Cortex of kidney (tissue), 1 donor: ENCODE data around the gene CHRM4.

Source experiments
- DNase-seq: peaks from one replicate; lab custom pipeline; 2025; lab: John Stamatoyannopoulos, UW

CHRM4 gene

DNA sequence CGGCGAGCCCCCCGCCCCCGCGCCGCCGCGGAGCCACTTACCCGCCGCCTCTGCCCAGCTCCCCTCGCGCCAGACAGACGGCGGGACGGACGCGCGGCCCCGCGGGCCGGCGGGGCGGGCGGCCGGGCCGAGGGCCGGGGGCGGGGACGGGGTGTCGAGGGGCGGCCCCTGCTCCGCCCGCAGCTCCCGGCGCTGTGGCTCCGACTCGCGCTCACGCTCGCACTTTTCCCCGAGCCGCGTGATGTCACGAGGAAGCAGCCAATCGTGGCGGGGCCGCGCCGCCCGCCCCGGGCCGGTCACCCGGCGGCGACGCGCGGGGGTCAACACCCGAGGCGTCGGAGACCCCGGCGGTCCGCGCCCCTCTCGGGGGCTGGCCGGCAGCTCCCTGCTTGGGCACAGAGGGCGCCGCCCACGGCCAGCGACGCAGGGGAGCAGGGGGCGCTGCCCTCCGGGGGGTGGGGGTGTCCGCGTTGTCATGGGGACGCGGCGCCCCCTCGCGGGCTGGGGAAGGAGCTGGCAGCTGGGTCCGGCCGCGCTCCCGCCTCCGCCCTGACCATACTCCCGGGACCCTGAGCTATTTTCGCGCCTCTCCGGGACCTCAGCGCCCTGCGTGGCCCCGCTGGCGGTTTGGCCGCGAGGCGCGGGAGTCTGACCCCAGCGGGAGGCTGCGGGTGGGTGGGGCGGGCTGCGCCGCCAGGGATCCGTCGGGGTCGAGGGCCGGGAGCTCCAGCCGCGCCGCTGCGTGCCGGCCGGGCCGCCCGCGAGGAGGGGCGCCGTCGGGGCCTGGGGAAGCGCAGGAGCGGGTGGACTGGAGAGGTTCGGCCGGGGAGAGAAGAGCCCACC, at the start of gene CHRM4:
Gene CHRM4, minus strand, starts transcription at position 199 of the 843 bp plus-strand sequence. CDS start 5,219 bp downstream, outside the sequence.
- DNase-seq, result no peak

GRCh38 chr11:46438211-46438610, 46.6 kb upstream of the CHRM4 start:
- no peak for DNase-seq

DNA sequence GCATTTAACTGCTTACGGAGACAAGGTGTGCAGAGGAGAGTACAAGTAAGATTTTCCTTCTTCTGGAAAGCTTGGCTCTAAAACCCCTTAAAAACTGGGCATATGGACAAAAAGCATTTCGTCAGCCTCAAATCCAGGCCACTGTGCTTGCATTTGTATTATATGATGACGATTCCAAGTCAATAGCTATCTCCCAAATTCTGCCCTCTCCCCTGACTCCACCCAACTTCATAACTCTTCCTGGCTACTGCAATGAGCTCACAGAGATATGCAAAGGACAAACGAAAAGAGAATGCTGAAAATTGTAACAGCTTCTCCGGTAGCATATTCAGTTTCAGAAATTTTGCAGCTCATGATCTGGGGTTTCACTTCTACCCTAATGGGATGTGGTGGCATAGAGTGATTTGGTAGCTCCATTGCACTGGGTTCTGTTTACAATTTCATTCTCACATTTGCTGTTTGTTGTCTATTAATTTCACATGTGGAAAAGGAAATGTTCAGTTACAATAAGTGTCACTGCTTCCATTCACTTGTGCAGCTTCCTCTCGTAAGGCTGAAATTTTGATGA, 45.6 kb upstream of the CHRM4 start:
- no peak for DNase-seq

GRCh38 chr11:46436113-46436512, 44.5 kb upstream of the CHRM4 start:
- DNase-seq, result no peak

DNA sequence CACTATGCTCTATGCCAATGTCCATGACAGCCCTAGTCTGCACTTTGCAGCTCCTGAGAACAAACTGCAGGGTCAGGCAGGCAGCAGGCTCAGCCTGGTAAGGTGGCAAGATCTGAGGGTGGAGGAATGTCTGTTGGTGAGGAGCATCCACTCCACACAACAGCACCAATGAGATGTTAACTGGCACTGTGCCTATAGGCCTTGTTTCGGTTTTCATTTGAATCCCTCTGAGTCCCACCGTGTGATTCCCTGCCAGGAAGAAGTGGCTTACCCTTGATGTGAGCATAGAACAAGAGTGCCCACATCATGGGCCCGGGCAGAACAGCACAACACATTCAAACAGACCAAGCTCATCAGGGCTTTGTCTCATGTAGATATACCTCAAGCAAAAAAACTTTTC, 44.1 kb upstream of the CHRM4 start:
- DNase-seq, result no peak

DNA sequence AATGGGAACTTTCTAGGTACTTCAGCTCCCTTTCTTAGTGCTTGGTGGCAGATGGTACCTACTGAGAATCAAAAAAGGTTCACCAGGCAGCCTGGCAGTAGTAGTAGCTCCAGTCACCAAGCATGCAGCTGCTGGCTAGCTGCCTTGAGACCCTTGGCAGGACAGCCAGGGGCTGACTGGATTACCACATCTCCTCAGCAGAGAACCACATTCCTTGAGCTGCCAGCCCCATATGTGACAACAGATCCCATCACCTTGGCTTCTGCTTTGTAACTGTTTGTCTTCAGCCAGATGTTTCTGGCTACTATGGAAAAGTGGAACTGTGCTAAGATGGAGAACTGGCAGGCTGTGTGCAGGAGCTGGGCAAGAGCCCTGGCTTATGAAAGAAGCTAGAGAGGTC, 39.6 kb upstream of the CHRM4 start:
- no peak for DNase-seq

DNA sequence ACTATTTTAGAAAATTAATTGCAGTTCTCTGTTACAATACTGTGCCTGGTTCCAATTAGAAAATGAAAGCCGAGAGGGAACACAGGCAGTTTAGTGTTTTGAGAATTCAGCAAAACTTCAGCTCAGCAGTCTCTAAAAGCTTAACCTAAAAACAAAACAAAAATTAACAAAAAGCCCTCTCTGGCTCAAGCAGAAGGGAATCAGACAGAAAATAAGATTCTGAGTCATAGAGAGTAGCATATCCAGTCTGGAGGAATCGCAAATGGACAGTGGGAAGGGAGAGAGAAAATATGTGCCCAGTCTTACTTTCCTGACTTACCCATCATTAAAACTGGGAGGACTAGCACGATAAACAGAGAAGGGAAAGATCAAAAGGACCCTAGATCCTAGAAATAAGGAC, 38.1 kb upstream of the CHRM4 start:
- no peak for DNase-seq

DNA sequence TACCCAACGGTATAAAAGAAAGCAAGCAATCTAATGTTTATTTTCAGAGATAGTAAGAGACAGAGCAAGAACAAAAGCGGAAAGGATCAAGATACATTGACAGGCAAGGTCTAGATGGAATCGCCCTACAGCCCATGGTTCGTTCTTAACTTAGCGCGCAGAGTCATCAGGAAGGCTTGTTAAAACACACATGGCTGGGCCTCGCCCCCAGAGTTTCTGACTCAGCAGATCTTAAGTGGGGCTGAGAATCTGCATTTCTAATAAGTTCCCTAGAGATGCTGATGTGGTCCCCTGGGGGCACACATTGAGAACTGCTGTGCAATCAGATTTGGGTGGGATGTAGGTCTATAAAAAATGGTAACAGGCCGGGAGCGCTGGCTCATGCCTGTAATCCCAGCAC, 35.8 kb upstream of the CHRM4 start:
- DNase-seq, result no peak

DNA sequence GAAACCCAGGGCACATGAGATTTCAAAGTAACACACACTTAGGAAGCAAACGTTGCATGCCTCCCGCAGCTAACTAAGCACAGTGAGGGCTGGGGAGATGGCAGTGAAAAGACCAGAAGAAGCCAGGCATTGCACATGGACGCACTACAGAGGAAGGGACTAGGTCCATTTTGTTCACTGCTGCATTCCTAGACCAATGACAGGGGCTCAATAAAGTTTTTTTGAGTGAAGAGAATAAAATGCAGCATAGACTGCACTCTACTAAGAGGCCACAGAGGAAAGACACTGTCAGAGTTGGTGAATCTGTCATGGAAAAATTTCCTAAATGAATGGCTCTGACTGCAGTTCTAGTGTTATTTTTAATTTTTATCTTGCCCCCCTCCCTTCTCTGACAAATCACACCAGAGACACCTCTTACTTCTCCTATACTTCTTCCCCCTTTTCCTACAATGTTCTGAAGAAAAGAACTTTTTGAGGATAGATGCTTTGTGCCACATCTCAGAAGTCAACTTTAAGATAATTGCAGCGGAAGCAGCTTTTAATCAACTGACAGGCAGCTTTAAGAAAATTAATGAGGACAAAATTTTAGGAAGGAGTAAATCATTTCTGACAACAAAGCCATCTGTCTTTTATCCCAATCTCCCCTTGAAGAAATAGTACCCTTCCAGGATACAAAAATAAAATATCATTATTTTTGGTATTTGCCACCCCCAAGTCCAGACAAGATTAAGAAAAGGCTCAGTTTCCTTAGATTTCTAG, 34.8 kb upstream of the CHRM4 start:
- DNase-seq, result no peak

GRCh38 chr11:46422588-46422987, 31.0 kb upstream of the CHRM4 start:
- no peak for DNase-seq

DNA sequence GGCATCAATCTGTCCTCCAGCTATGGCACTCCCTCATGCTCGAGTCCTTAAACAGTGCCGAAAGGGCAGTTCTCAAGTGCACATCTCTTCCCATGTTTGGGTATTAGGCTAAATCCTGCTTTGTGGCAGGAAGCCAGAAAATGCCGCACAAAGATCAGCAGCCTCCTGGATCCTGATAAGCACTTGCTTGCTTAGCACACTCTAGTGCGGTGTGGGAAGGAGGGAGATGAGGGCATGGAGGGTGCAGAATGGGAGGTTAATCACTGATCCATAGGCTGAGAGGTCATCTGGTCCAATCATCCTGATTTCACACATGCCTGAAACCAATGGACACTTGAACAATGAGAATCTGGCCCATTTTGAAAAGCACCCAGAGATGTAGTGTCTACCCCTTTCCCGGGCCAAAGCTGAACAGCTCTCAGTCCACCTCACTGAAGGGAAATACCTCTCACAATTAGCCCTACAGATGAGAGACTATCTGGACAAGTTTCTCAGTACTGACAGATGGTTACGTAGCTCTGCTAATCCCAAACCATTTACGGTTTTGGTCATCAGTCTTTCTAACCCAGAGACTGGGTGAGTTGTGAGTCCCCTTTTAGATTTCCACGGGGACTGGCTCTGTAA, 29.8 kb upstream of the CHRM4 start:
- no peak for DNase-seq

DNA sequence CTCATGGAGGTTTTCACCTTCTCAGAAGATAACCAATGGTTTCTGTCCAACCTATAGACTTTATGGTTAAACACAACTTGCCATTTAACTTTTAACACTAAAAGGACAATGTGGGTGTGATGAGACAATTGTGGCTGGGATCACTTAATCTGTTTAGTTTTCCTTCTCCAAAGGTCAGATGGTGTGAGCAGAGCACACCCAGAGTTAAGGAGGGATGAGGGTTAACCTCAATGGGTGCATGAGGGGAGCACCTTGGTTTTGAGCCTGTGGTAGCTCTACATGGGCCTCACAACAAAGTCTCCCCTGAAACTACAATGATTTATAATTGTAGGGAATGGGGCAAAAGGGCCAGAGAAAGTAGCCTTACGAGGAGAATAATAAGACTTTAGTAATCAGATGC, 28.9 kb upstream of the CHRM4 start:
- DNase-seq, result no peak

GRCh38 chr11:46418751-46419150, 27.2 kb upstream of the CHRM4 start:
- no peak for DNase-seq

DNA sequence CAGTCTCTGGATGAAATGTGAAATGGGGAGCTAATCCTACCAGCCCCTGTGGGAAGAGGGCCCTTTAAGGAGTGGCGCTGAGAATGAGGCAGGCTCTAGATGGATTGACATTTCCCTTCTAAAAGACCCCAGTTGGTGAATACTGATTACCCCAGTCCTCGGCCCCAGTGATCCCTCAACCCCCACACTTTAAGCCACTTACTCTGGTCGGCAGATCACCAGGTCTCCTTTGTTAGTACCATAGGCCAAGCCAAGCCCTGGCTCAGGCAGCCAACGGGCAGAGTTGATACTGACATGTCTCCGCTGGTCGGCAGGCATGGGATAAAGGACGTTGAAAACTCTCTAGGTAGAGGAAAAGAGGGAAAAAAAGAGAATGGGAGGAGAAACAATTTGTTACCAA, 26.1 kb upstream of the CHRM4 start:
- DNase-seq, result no peak

DNA sequence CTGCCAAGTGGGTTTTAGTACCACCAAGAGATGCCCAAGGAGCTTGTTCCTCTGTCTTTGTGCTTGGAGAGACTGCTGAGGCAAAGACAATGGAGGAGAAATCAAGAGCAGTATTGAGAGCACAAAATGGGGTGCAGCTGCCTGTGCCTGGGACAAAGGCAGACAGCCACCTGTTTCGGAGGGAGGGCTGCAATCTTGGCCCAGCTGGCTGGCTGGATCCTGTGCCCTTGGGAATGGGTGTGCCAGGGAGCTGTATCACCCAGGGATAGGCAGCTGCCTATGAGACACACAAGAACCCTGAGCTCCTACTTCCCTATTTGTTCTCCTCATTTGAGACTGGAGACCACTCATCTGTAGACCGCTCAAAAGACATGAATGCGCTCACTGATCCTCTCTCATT, 23.3 kb upstream of the CHRM4 start:
- DNase-seq, result no peak

GRCh38 chr11:46414466-46414796, 22.9 kb upstream of the CHRM4 start:
- DNase-seq, result no peak

DNA sequence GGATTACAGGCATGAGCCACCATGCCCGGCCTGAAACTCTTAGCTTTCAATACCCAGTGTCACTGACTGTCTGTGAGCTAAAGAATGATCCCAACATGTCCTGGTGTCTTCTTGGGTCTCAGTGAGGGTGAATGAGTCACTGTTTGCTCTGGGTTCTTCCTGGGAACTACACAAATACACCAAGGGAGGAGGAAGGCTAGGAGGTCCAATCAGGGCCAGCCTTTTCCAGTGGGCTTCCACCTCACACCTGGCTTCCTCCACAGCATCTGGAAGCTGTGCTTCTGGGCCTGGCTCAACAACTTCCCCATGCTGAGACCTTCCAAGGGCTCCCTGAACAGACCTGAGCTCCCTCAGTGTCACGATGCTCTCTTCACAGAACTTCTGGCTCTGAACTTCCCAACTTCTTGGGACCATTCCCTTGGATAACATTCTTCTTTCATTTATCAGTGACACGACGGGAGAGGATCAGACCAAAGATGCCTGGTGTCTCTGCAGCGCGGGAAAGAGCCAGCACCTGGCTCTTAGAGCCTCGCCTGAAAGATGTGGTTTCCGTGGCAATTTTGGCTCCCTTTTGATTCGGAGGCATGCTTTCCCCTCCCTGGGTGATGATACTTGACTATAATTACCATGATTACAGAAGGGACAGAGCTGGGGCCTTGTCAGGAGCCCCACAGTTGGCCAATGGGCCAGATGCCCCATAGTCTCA, 22.3 kb upstream of the CHRM4 start:
- DNase-seq, result no peak

DNA sequence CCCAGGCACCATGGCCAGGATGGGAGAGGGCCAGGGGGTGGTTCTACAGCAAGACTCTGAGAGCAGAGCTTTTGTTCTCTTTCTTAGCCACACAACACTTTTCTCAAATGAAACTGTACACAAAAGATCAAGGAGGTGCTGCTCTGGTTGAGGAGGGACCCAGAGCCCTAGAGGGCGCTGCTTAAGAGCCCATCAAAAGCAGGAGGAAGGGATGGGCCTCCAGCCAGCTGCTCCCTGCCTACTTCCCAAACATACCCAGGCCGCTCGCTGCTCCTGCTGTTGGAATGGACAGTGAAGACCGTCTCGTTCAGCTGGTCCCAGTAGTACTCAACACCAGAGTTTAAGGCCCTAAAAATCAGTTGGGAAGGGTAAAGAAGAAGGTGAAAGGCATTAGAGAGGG, 18.4 kb upstream of the CHRM4 start:
- no peak for DNase-seq

- no peak for DNase-seq
Observed at GRCh38 chr11:46408407-46408986, 16.9 kb upstream of the CHRM4 start.

- DNase-seq, result no peak
Observed at GRCh38 chr11:46407635-46408034, 16.1 kb upstream of the CHRM4 start.

DNA sequence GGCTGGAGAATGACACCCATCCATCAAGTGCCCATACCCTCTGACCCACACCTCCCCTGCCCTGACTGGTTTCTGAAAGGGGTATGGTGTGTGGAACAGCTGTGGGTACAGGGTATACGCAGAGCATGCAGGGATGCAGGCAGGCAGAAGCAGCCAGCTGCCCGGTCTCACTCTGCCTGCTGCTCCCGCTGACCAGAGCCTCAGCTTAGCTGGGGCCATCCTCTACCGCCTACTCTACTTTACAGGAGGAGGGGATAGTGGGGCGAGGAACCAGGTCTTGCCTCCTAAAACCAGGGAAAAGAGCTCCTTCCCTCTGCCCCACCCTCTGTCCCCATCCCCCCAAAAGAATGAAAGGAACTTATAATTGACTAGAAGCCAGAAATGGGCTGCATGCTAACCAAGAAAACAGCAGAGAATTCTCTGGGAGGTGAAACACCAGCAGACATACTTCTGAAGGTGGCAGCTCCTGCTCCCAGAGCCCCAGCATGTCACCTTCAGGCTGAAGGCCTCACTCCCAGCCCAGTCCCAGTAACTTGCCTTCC, 13.0 kb upstream of the CHRM4 start:
- DNase-seq, result no peak
